ENCODE data around the gene ANO2.
A peak's percentile ranks its signal among the peaks of the same experiment; 100 is the strongest.

ANO2 gene

DNA sequence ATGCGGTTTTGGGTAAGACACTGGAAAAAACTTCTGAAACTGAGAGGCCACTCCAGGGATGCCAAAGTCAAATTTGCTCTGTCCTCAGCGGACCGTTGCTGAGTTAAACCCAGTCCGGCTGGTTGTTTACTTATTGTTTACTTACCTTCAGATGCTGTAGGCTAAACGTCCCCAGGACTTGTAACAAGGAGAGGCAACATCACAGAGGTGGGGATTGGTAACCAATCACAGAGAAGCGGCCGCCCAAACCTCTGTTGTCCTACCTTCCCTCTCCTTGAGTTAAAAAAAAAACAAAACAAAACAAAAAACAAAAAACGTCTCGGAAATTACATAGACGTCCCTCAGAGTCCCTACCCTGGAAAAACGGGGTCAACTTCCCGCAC is 380 bp downstream of the ANO2 start:
- in situ Hi-C loops (cut with HindIII; ENCODE audit: low sequenced_read_pairs): no loop called here
- H3K4me3 ChIP-seq (ENCODE audit: low read depth, low read length): peak overlapping the region; percentile 45
- no peak for DNase-seq (ENCODE audit: low read depth)

DNA sequence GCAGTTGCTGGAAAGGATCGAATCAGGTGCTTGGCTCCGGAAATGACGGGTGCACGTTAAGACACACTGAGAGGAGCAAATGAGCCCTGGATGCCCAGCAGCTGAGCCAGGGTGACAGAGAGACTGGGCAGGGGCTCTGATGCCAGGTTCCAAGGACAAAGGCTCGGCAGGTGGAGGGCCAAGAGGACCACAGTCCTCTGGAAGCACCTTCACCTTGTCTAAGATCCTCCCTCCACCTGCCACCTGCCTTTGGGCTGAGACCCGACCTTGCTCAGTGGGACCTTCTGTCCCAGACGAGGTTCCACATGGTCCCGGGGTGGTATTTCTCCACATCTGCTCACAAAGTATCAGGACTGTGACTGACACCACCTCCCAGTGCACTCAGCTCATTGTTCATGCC is 1.0 kb downstream of the ANO2 start:
- H3K4me3 ChIP-seq (ENCODE audit: low read depth, low read length): no peak overlapping the region
- TF ChIP-seq, protein P1, sequence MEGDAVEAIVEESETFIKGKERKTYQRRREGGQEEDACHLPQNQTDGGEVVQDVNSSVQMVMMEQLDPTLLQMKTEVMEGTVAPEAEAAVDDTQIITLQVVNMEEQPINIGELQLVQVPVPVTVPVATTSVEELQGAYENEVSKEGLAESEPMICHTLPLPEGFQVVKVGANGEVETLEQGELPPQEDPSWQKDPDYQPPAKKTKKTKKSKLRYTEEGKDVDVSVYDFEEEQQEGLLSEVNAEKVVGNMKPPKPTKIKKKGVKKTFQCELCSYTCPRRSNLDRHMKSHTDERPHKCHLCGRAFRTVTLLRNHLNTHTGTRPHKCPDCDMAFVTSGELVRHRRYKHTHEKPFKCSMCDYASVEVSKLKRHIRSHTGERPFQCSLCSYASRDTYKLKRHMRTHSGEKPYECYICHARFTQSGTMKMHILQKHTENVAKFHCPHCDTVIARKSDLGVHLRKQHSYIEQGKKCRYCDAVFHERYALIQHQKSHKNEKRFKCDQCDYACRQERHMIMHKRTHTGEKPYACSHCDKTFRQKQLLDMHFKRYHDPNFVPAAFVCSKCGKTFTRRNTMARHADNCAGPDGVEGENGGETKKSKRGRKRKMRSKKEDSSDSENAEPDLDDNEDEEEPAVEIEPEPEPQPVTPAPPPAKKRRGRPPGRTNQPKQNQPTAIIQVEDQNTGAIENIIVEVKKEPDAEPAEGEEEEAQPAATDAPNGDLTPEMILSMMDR (IDR thresholded peaks at IDR 0.05; ENCODE audit: low read depth, low read length, missing control alignments): no peak
- in situ Hi-C loops (cut with HindIII; ENCODE audit: low sequenced_read_pairs): no loop called here
- DNase-seq (ENCODE audit: low read depth): no peak

More for the DNA sequence above, 380 bp downstream of the ANO2 start:
- TF ChIP-seq, protein P1 (IDR thresholded peaks at IDR 0.05; ENCODE audit: low read depth, low read length, missing control alignments): no peak

DNA sequence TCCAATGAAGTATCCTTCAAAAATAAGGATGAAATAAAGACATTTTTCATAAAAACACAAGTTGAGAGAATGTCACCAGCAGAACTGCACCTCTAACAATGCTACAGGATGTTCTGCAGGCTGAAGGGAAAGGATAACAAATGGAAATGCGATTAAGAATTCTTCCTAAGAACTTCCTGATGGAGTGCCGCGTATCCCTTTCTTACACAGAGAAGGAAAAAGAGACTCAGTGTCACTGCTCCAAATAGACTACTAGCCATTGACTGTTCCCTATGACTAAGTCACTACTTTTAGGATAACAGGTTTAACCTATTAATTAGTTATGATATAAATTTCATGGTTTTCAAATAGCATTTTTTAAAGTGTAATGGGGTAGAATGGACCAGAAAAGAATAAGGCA is 3.2 kb downstream of the ANO2 start:
- TF ChIP-seq, protein P1 (IDR thresholded peaks at IDR 0.05; ENCODE audit: low read depth, low read length, missing control alignments): no peak
- in situ Hi-C loops (cut with HindIII; ENCODE audit: low sequenced_read_pairs): no loop called here
- H3K4me3 ChIP-seq (ENCODE audit: low read depth, low read length): no peak overlapping the region
- no peak for DNase-seq (ENCODE audit: low read depth)

DNA sequence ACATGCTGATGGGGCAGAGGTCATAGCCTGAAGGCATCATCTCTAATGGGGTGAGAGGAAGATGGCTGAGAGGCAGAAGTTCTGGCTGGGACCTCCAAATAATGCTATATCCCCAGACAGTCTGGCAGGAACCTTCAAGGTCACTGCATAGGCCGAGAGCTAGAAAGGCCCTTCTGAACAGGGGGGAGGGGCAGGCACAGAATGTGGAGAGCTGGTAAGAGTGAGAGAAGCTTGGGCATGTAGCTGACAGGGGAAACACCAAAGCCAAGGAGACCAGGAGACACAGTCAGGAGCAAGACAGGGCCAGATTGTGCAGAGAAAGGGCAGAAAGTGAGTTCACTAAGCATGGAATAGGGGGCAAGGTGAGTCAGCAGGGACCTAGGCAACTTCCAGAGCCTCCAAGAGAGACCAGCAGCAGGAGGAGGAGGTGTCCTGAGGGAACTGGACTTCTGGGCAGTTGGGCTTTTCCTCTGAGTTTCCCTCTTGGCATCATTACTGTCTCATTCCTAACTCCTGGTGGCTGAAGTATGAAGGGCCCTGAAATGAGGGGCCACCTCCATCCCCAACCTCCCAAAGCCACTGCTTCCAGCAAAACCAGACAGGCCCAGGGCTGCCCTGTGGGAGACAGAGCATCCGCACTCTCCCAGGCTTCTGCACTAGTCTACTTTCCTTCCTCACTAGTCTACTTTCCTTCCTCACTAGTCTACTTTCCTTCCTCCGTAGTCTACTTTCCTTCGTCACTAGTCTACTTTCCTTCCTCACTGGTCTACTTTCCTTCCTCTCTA is 17.1 kb downstream of the ANO2 start:
- DNase-seq (ENCODE audit: low read depth): no peak
- TF ChIP-seq, protein P1 (IDR thresholded peaks at IDR 0.05; ENCODE audit: low read depth, low read length, missing control alignments): no peak
- in situ Hi-C loops (cut with HindIII; ENCODE audit: low sequenced_read_pairs): no loop called here
- no peak overlapping the region for H3K4me3 ChIP-seq (ENCODE audit: low read depth, low read length)

DNA sequence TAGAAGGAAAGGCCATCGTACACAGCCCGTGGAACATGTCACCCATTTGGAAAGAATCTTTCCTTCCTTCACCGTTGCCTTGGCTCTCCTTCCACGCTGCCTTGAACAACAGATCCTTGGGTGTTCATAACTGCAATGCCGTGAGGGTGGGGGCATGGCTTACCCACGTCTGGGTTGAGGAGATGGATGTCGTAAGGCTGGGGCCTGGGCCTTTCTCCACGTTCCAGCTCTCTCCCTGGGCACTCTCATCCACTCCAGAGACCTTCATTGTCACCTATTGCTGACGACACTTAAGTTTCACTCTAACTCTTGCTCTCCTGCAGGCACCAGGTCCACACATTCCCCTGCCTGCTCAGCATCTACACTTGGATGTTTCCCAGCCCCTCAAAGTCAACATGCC is 19.4 kb downstream of the ANO2 start:
- DNase-seq (ENCODE audit: low read depth): no peak
- in situ Hi-C loops (cut with HindIII; ENCODE audit: low sequenced_read_pairs): no loop called here
- TF ChIP-seq, protein P1 (IDR thresholded peaks at IDR 0.05; ENCODE audit: low read depth, low read length, missing control alignments): no peak
- H3K4me3 ChIP-seq (ENCODE audit: low read depth, low read length): no peak overlapping the region

DNA sequence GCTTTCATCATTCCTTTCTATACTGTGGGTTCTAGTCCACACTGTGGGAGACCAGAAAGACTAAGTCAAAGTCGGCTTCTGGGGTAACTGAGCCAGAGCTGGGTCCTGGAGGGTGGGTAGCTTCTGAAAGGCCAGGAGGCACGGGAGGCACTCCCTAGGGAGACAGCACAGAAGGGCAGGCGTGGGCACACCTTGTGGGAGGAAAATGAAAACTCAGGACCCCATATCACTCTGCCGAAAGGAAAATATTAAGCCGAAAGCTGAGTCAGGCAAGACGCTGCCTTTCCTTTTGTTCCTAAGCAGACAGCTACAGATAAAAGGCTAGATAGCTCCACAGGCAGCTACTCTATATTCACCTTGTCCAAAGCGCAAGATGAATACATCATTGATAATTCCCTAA is 20.7 kb downstream of the ANO2 start:
- in situ Hi-C loops (cut with HindIII; ENCODE audit: low sequenced_read_pairs): no loop called here
- TF ChIP-seq, protein P1 (IDR thresholded peaks at IDR 0.05; ENCODE audit: low read depth, low read length, missing control alignments): no peak
- no peak overlapping the region for H3K4me3 ChIP-seq (ENCODE audit: low read depth, low read length)
- DNase-seq (ENCODE audit: low read depth): no peak

Measured in astrocyte of the cerebellum (primary cell).